GM18511 (cell line): Measurements from ENCODE around the gene SMIM43.
A peak's percentile ranks its signal among the peaks of the same experiment; 100 is the strongest.
"Not testable (repeated sequence)": the region's sequence is repeated elsewhere in the genome, so short reads cannot be mapped to it uniquely, and the experiment has no call there.

ENCODE experiments used
- ATAC-seq: cut with Tn5 transposase; IDR thresholded peaks from one replicate; pipeline ENCODE4 v1.9.1; 2021; ENCODE audit warnings: mild to moderate bottlenecking, moderate library complexity; ENCODE audit not compliant: unreplicated experiment

SMIM43 gene

DNA sequence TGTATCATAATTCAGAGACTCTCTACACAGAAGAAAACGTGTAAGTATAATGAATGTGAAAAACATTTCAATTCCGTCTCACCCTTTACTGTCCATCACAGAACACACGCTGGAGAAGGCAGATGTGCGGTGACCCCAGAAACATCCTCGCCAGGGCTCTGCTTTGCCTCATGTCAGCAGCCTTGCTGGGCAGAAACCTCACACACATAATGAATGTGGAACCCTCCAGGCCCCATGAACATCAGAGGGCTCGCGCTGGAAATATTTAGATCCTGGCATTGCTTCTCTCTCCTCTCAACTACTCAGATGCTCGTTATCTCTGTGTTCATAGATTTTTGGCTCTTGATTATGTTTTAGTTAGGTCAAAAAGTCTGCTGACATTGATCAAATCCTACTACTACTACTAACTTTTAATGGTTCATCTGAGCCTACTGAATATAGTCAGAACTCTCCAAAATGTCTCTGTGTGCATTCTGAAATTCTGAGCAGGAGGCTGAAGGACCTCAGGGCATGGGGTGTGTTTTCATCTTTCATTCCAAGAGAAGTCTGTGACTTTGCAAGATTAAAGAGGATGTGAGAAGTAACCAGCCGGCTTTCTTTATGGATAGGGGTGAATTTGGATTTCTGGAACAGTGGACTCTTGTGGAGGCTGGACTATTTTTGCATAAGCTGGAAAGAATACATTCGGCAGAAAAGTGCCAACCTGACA lies 27.0 kb downstream of the SMIM43 start:
- no peak for ATAC-seq

DNA sequence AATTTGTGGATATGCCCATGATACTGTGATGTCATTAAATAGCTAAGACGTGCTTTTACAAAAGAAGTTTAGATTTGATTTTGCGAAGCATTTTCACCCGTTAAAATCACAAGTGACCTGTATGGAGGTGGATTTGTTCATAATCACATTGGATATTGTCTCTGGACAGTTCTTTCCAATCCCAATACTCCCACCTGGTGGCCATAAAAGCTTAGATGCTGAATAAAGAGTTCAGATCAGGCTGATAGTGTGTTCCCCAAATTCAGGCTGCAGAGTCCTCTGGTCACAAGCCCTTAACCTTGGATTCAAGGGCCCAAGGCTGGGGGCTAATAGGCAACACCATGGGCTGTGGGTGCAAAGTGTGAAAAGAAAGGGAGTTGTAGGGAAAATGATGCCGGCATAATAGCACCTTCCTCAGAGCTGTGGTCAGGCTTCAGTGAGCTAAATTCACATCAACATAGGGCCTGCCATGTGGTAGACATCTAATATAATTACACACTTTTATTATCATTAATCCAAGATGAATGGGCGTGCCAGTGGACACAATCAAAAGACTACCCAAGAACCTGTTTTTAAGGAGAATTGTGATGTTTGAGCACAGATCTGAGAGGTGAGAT lies 28.1 kb downstream of the SMIM43 start:
- peak; percentile 71 for ATAC-seq

DNA sequence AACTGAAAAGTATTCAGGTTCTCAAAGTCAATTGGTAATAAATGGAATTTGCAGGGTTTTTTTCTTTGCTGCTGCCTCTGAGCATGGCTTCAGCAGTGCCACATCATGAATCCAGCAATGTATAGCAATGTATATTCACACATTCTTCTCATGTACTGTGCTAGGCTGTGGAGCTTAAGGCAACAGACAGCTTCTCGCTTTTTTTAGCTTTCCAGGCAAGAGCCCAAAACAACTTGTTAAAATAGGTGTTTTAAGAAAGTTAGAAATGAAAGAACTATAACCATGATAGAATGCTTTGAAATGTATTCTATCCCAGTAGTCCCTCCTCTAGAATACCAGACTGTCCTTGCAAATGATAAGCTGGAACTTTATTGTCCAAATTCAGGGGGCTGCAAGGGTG lies 30.4 kb downstream of the SMIM43 start:
- ATAC-seq: no peak

DNA sequence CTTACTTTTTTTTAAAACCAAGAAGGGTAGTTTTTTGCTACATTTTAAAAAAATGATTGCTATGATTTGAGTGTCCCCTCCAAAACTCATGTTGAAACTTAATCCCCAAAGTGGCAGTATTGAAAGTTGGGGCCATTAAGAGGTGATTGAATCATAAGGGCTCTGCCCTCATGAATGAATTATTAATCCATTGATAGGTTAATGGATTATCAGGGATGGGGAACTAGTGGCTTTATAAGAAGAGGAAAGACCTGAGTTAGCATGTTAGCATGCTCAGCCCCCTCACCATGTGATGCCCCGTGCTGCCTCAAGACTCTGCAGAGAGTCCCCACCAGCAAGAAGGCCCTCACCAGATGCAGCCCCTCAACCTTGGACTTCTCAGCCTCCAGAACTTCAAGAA lies 31.0 kb downstream of the SMIM43 start:
- peak; percentile 52 for ATAC-seq

DNA sequence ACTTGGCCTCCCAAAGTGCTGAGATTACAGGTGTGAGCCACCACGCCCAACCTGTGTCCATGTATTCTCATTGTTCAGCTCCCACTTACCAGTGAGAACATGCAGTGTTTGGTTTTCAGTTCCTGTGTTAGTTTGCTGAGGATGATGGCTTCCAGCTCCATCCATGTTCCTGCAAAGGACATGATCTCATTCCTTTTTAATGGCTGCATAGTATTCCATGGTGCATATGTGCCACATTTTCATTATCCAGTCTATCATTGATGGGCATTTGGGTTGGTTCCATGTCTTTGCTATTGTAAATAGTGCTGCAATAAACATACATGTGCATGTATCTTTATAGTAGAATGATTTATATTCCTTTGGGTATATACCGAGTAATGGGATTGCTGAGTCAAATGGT lies 35.2 kb downstream of the SMIM43 start:
- ATAC-seq: not testable (repeated sequence)

DNA sequence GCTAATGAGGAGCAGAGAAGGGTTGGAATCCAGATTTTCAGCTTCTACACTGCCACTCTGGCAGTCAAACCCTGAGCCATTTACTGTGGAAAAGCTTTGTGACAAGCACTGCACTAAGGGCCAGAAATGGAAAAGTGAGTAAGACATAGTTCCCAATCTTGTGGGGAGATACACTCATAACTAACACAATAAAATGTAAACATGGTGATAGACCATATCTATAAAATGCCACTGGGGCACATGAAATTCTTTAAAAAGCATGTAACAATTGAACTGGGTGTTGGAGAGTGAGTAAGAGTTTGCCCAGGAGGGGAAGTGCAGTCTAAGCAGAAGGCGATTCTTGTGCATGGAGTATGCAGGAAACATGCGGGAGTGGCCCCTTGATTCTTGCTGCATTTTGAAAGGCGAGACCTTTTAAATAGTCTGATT lies 36.2 kb downstream of the SMIM43 start:
- ATAC-seq: no peak

DNA sequence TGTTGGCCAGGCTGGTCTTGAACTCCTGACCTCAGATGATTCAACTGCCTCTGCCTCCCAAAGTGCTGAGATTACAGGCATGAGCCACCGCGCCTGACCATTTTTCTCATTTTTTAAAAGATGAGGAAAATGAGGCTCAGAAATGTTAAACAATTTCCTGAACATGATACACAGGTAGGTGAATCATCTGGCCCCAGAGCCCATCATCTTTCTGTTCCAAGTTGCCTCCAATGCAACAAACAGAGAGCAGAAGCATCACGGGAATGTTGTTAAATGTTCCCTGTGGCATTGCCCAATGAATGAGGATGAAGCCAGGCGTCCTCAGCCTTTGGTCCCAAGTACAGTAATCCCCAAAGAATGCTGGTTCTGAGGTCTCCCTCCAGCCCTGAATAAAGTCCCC lies 36.9 kb downstream of the SMIM43 start:
- ATAC-seq: no peak

DNA sequence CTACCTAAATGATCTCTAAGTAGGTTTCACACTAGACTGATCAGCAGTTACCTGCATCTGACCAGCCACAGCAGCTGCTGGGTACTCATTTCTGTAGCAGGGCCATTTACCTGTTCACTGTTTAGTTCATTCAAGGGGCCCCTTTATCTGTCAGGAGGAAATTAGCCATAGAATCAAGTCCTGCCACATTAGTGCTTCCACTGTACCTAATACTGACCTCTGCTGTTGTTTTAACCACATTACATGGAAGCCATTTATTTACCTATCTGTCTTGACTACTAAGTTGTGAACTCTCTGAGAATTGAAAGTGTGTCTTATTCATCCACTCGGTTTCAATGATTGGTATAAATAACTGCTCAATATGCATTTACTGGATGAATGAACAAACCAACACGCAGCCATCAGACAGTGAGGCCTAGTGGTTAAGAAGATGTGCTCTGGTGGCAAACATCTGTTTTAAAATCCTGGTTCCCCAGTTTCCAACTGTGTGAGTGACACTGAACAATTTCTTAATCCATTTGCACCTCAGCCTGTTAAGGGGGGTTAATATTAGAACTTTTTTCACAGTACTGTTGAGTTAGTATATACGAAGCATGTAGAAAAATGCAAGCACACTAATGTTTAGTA lies 38.2 kb downstream of the SMIM43 start:
- peak; percentile 99 for ATAC-seq

DNA sequence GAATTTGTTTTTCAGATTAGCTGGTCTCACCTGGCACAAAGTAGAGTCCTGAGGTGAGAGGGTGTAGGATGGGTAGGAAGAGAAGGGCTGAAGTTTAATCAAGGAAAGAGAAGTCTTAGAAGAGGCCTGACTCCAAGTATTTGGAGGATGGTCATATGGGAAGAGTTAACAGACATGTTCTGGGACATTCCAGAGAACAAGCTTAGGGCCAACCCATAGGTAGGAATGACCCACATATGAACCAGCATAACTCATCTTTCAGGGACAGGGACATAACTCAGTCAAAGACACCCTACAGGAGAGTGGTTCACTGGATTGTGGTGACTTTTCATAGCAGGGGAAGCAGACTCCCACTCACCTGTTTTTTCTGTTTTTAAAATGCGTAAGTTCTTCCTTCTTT lies 40.3 kb downstream of the SMIM43 start:
- no peak for ATAC-seq

DNA sequence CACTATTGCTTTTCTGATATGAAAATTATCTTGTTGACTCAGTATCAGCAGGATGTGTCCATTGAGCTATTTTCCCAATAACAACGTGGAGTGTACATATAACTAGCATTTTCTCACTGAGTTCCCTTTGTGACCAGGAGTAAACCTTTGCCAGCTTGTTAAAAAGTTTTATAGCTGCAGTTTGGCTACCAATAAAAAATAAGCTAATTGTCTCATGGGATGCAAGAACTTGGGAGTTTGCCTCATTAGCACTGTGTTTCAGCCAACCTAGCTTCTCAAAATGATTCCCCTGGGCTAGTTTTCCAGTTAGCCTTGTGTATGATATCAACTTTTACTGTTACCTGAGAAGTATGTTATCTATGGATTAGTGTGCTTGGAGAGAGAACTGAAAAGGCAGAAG lies 43.3 kb downstream of the SMIM43 start:
- ATAC-seq: no peak

DNA sequence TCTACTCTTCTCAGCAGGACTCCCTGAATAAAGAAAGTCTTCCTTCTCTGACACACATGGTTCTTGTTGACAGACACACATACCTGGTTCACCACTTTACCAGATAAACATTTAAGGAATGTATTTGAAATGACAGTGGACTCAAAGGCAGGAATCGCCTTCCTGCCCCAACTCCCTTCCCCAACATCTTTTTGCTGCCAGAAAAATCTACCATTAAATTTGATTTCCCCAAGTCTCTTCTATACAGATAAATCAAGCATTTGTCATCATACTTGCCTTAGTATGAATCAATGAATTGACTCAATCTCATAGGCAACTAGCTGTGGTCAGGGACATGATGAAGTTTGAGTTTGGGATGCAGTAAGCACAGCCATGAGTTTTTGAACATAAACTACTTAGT lies 44.9 kb downstream of the SMIM43 start:
- no peak for ATAC-seq

DNA sequence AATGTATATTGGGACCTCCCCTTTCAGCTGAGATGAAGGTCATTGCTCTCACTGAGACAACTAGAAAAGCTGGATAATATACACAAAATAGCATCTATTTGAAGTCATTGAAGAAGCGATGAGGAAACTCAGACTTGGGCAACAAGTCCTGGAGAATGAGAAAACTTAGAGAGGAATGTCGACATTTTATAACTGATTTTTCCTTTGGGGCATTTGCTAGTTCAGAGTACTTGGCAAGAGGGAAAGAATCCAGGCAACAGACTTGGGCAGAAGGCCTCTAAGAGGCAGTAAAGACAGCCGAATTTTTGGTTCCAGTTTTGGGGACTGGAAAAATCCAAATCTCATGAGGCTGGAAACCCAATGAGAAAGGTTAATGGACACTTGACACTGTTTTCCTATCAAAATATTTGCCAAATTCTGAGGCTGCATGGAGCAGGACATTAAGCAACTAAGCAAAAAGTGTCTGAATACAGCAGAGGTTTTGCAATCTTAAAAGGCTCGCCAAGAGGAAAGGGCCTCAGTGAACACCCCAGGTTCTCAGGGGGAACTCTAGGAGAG lies 47.2 kb downstream of the SMIM43 start:
- no peak for ATAC-seq

DNA sequence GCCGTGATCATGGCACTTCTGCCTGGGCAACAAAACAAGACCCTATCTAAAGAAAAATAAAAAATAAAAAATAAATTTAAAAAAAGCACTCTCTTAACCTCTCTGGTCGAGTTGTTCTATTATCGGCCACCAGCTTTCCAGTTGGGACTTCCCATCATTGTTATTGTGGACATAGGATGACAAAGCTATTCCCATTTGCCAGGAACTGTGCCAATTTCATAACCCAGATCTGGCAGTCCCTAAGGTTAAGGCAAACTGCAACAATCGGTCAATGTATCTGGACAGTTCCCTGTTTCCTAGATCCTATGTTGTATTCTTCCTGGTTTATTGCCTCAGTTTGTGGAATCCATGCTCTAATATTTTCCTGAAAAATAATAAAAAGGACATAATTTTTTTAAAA lies 50.4 kb downstream of the SMIM43 start:
- no peak for ATAC-seq

DNA sequence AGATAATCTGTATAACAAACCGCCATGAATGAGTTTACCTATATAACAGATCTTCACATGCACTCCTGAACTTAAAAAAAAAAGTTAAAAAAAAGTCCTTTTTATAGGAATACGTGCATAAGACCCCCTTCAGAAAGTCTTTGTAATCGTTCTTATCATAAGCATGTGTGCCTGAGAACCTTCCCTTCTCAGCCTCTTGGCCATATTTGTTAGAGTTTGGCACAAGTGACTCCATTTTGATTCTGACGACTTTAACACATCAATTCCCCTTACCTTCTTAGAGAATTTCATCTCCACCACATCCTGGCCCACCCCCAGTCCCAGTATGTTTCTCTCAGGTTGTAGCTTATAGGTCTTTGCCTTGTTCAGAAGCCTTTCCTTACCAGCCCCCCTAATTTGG lies 52.2 kb downstream of the SMIM43 start:
- no peak for ATAC-seq

DNA sequence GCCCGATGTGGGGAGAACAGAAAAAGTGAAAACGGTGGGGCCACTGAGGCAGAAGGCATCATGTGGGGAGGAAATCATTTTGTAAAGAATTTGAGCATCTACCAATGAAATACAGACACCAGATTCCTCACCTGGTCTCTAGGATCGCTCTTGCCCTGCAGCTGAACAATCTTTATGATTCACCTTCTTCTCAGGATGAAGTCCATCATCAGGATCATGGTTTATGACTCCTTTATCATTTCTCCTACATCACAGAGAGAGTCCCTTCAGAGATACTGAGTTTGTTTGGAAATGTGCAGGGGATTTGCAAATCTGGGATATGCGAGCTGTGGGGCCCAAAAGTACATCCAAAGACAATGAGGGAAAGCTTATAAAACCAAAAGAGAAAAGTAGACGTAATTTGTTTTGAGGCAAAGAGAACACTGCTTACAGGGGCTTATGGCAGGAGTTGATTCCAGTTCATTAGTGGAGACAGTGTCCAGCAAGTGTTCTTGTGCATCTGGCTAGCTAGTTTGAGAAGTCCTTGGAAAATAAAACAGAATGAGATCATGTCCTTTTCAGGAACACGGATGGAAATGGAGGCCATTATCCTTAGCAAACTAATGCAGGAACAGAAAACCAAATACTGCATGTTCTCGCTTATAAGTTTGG lies 52.8 kb downstream of the SMIM43 start:
- ATAC-seq: peak; percentile 5

DNA sequence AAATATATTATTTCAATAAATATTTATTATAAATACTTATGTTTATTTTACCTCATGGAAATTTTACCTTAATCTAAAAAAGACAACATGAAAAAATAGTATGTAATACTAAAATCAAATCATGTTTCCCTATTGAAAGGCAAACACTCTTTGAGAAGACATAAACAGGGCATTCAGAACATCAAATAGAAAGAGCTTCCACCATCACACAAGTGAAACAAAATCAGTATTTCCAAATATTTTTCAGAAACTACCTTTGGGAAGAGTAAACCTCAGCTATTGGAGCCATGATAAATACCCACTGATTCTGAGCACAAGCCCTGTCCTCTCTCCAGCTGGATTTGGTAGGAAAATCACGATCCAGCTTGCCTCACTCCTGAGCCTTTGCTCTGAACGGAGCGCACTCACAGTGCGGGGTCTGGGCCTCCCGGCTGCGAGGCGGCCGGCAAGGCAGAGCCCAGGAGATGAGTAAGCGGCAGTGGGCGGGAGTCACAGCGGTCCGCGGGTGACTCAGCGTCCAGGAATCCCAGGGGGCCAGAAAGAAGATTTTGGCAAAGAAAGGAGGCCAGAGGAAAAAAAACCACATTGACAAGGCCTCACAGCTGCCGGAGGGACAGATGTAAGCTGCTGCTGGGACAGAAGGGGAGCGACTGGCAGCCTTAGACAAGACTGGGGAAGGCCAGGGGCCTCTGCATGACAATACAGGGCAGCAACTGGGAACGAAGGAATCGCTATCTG lies 53.5 kb downstream of the SMIM43 start:
- peak; percentile 92 for ATAC-seq

DNA sequence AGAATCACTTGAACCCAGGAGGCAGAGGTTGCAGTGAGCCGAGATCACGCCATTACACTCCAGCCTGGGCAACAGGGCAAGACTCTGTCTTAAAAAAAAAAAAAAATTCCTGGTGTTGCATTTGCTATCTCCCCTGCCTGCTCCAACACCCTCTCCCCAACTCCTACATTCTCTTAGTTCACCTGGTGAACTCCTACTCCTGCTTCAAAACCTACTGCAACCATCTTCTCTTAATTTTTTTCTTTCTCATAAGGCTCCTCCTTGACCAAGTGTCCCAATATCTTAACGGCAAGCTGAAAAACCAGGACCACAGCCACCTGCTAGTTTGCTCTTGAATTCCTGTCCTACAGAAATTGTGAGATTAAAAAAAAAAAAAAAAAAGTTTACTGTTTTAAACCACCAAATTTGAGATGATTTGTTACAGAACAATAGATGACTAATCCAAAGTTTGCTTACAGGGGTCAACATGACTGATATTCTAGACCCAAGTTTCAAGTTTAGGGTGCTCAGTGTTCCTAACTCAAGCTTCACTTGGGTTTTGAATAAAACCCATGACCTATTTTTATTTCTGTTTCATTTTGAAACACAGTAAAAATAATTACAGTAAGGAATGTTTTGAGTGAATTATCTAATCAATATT lies 55.1 kb downstream of the SMIM43 start:
- ATAC-seq: no peak
